DOHH2 (cell line): Measurements from ENCODE around the gene RAD51.

Source experiments
- EZH2phosphoT487 ChIP-seq: fragments of 200-600 bp; sonication (generic); IDR thresholded peaks from 2 replicates; pipeline ENCODE4 v1.6.1; 2017; ENCODE audit warnings: borderline replicate concordance, mild to moderate bottlenecking, antibody characterized with exemption, low read length, moderate library complexity, mixed read lengths
- TF ChIP-seq, protein P1 (sequence below): fragments of 200-600 bp; sonication (generic); IDR thresholded peaks from one replicate; pipeline ENCODE4 v1.5.1; 2014; ENCODE audit warnings: antibody characterized with exemption, mild to moderate bottlenecking, low read depth, low read length; ENCODE audit not compliant: poor library complexity, severe bottlenecking

DNA sequence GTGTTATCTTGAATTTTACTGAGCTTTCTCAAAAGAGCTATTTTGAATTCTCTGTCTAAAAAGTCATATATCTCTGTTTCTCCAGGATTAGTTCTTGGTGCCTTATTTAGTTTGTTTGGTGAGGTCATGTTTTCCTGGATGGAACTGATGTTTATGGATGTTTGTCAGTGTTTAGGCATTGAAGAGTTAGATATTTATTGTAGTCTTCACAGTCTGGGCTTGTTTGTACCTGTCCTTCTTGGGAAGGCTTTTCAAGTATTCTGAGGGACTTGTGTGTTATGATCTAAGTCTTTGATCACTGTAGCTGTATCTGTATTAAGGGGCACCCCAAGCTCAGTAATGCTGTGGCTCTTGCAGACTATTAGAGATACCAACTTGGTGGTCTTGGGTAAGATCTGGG lies 10.6 kb upstream of the RAD51 start:
- TF ChIP-seq, protein P1, sequence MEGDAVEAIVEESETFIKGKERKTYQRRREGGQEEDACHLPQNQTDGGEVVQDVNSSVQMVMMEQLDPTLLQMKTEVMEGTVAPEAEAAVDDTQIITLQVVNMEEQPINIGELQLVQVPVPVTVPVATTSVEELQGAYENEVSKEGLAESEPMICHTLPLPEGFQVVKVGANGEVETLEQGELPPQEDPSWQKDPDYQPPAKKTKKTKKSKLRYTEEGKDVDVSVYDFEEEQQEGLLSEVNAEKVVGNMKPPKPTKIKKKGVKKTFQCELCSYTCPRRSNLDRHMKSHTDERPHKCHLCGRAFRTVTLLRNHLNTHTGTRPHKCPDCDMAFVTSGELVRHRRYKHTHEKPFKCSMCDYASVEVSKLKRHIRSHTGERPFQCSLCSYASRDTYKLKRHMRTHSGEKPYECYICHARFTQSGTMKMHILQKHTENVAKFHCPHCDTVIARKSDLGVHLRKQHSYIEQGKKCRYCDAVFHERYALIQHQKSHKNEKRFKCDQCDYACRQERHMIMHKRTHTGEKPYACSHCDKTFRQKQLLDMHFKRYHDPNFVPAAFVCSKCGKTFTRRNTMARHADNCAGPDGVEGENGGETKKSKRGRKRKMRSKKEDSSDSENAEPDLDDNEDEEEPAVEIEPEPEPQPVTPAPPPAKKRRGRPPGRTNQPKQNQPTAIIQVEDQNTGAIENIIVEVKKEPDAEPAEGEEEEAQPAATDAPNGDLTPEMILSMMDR = no peak
- TF ChIP-seq EZH2phosphoT487 = no peak
